D721Med (cell line): ENCODE measurements around the gene MAD1L1.

ENCODE experiments used
- DNase-seq: peaks from one replicate; pipeline ENCODE4 v3.0.0; 2011; ENCODE audit warnings: low spot score; ENCODE audit not compliant: insufficient read length
- FAIRE-seq: peaks from 2 replicates; lab custom pipeline; 2011; peaks lifted over from hg19 to GRCh38; lab: Jason Lieb, UNC
- TF ChIP-seq, protein P1 (sequence below): IDR thresholded peaks from 2 replicates; pipeline ENCODE4 v1.5.1; 2012; ENCODE audit warnings: mild to moderate bottlenecking, control low read depth; ENCODE audit not compliant: insufficient read depth; ENCODE audit errors: missing control alignments

The MAD1L1 gene

DNA sequence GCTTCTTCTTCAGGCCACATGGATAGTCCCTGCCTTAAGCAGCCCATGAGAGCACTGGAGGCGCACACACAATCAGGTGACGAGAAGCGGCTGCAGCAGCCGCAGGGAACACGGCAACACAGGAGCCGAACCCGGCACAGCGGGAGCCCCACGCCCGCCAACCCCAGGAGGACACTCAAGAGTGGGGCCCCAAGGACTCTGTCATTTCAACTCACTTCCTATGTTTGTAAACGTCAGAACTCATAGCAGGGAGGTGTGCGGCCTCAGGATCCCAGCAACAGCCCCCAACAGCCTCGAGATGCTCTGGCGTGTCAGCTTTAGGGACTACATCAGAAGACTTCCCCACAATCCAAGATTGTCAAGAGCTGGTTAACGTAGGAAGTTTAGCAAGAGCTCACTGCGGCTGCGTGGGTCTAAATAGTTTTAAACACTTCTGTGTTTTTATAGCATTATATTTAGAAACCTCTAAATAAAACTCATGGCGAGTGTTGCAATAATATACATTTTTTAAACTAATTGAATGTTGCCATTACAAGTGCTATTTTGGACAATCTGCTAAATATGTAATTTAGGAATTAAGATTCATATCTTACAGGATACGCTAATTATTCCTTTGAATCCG, 123.4 kb downstream of the MAD1L1 start:
- FAIRE-seq, result no peak
- no peak for DNase-seq
- TF ChIP-seq, protein P1, sequence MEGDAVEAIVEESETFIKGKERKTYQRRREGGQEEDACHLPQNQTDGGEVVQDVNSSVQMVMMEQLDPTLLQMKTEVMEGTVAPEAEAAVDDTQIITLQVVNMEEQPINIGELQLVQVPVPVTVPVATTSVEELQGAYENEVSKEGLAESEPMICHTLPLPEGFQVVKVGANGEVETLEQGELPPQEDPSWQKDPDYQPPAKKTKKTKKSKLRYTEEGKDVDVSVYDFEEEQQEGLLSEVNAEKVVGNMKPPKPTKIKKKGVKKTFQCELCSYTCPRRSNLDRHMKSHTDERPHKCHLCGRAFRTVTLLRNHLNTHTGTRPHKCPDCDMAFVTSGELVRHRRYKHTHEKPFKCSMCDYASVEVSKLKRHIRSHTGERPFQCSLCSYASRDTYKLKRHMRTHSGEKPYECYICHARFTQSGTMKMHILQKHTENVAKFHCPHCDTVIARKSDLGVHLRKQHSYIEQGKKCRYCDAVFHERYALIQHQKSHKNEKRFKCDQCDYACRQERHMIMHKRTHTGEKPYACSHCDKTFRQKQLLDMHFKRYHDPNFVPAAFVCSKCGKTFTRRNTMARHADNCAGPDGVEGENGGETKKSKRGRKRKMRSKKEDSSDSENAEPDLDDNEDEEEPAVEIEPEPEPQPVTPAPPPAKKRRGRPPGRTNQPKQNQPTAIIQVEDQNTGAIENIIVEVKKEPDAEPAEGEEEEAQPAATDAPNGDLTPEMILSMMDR, result no peak

DNA sequence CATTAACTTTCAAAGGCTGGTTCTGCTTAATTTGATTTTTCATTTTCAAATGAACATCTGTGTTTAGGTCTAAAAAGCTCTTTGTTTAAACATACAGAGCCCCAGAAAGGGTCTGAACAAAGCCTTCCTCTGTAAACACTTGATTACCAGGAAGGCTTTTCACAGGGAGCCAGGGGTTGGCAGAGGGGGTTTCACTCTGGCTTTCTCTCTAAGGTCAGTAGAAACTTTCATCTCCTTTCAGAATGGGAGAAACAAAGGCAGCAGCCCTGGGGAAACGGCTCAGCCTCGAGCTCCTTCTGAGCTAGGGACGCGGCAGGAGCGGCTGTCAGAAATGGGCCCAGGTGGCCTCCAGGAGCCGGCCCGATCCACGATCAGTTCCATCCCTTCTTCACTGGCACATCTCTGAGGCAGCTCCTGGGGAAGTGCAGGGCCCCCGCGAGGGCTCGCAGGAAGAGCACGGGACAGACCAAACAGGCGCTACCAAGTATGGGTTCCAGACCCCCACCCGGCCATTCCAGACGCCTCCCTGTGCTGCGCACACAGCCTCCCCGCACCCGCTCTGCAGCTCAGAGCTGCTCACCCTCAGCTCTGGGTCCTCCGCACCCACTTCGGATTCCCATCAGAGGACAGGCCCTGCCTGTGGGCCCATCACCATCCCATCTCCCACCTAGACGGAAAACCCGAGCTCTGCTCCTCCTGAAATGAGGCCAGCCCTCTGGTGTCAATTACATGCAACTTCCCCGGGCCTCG, 124.1 kb downstream of the MAD1L1 start:
- DNase-seq, result no peak
- TF ChIP-seq, protein P1, result no peak
- FAIRE-seq, result no peak

DNA sequence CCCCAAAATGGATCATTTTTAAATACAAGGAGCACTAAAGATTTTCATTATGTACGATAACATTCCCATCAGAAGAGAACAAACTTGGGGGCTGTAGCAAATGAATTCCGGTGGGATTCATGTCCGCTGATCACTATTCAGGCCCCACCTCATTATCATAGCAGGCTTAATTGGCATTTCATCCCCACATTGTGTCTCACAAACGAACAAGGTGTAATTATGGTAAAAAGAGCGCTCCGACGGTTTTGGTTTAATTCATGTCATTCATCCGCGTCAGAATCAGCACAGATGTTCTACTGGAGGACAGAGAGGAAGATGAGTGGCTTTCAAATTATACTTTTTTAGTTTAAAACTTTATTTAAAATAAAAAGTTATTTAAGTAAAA, 124.7 kb downstream of the MAD1L1 start:
- FAIRE-seq, result no peak
- no peak for DNase-seq
- TF ChIP-seq, protein P1, result no peak

DNA sequence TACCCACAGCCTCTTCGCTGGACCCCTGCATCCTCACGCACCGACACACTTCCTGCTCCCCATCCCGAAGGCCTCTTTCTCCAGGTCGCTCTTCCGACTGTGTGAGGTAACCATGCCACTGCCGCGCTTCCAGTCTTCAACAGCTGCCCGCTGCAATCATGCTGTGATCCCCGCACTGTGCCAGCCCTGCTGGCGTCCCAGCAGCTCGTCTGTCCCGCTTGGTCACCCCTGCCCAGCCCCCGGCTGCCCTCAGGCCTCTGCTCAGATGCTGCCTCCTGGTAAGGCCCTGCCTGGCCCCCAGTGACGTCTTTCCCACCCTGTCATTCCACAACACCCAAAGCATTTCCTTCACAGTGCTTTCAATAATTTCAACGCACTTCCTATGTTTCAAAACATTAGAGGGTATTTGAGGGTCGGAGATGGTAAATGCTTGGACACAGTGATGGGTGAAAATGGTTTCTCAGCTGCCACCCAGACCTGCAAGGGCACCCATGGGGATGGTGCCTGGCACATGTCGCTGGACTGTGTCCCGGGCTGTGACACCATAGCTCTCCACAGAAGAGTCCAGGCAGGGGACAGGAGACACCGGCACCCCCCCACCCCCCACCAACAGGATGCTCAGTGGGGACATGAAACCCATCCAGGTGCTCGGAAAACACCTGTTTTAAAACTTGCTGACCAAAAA, 125.2 kb downstream of the MAD1L1 start:
- TF ChIP-seq, protein P1, result no peak
- DNase-seq (no peak), FAIRE-seq (no peak)

DNA sequence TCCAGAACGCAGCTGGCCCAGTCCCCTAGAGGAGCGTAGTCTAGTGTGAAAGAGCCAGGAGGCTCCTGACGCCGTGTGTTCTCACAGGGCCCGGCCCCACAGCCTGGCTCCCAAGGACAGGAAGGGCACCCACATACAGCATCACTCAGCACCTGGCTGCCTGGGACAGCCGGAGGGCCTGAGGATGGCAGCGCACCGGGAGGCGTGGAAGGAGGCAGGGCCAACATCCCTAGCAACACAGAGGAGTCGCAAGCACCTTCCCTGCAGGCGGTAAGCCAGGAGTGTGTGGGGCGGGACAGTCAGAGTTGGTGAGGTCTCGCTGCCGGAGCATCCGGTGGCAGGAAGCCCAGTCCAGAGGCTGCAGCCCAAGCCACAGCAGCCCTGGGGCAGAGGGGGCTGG, 125.8 kb downstream of the MAD1L1 start:
- TF ChIP-seq, protein P1, result no peak
- FAIRE-seq (no peak), DNase-seq (no peak)

DNA sequence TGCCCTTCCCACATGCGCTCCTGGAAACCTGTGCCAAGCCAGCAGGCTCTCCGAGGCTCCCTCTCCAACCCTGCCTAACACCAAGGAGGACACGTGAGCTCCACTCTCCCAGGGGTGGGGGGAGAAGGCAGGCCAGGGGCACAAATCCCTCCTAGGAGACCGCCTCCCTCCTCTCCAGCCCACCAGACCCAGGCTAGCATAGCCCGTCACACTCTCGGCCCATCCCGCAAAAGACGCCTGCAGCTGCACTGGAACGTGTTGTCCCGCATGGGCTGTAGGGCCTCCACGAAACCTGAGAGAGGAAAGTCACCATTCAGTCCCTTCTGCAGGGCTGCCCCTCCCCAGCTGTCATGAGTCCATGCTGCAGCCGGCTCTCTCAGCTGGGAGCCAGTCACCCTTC, 126.3 kb downstream of the MAD1L1 start:
- no peak for FAIRE-seq
- TF ChIP-seq, protein P1, result no peak

DNA sequence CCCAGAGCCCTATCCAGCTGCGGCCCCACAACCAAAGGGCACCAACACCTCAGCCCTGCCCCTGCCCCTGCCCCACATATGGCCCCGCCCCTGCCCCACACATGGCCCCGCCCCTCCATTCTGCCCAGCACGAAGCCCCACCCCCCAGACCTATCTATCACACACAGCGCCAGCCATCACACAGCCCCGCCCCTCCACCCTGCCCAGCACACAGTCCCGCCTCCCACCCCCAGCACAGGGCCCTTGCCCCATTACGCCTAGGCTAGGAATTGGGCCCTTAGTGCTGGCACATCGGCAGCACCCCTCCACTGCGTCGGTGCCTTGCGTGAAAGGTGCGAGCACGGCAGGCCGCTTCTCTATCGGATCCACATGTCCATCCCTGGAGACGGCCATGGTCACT, 126.8 kb downstream of the MAD1L1 start:
- TF ChIP-seq, protein P1, result no peak
- FAIRE-seq (no peak), DNase-seq (no peak)

More for the DNA sequence above, 126.3 kb downstream of the MAD1L1 start:
- no peak for DNase-seq
